GM19025 (cell line): Measurements from ENCODE around the gene CNKSR3.

Experiments used
- ATAC-seq: cut with Tn5 transposase; IDR thresholded peaks from one replicate; pipeline ENCODE4 v1.9.1; 2021; ENCODE audit warnings: mild to moderate bottlenecking, low read depth, moderate library complexity; ENCODE audit not compliant: unreplicated experiment

Gene CNKSR3

DNA sequence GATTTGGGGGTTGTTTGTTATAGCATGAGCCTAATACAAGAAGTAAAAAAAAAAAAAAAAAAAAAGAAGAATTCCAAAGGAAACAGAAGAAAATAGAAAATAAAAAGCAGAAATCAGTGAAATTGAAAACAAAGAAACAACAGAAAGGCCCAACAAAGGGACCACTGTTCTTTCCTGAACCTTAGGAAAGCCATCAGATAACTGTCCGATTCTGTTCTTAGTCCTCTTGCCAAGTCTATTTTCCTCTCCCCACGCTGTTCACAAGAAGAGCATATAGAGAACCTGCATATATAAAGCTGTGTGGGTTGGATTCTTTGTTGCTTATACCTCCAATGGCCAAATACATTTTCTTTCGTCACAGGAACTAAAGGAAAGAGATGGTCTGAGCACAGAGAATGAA is 115.9 kb downstream of the CNKSR3 start:
- no peak for ATAC-seq

- ATAC-seq, result no peak
These were observed 120.5 kb downstream of the CNKSR3 start for GRCh38 chr6:154390034-154390433.

DNA sequence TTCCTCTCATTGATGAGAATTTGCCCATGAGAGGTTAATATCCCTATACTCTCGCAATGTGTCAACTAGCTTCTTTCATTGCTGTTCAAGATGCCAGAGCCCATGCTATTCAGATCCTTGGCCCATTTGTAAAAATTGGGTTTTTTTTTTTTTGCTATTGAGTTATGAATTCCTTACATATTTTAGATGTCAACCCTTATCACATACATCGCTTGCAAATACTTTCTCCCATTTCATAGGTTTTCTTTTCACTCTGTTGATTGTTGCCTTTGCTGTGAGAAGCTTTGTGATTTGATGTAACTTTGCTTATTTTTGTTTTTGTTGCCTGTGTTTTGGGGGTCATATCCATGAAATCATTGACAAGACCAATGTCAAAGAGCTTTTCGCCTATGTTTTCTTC is 121.7 kb downstream of the CNKSR3 start:
- ATAC-seq, result no peak

GRCh38 chr6:154386848-154387717 is 123.4 kb downstream of the CNKSR3 start:
- ATAC-seq, result no peak

GRCh38 chr6:154384191-154384590 is 126.3 kb downstream of the CNKSR3 start:
- ATAC-seq, result no peak

- no peak for ATAC-seq
These were observed 127.2 kb downstream of the CNKSR3 start for GRCh38 chr6:154383273-154383672.

DNA sequence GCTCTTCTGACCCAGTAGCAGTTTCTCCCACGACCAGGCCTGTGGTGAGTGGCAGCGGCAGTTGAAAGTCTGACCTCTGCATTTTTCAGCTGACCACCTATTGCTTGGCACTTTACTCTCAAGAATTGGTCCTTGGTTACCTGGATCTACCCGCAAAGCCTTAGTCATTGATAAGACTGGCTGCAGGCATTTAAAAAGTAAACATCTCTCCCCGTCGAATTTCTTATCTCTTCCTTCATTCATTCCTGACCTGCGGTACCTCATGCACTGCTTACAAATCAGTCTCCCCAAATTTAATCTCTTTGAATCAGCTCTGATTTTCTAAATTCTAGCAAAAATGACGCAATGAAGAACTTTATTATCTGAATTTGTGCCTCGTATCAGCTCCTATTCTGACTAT is 127.7 kb downstream of the CNKSR3 start:
- no peak for ATAC-seq

DNA sequence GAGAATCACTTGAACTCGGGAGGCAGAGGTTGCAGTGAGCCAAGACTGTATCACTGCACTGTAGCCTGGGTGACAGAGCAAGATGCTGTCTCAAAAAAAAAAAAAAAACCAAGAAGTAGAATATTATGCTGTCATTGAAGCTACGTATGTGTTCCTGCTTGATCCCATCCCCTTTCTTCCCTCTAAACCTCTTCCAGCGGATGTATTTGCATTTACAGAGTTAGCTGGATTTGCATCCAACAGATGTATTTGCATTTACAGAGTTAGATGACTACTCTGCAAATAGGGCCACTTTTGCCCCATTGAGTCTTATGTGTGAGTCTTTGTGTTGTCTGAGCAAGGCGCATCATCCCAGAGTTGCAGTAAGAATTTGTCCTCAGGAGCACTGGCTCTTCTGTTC is 128.9 kb downstream of the CNKSR3 start:
- no peak for ATAC-seq

- no peak for ATAC-seq
These were observed 129.7 kb downstream of the CNKSR3 start for GRCh38 chr6:154380741-154381140.

DNA sequence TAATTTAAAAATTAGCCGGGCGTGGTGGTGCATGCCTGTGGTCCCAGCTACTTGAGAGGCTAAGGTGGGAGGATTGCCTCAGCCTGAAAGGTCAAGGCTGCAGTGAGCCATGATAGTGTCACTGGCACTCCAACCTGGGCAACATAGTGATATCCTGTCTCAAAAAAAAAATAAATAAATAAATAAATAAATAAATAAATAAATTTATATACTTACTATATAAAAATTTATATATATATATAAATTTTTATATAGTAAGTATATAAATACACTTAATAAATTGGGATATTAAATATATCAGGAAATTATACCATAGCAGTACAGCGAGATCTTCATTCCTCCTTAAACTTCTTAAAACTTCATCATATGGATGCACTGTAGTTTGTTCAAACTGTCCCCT is 130.9 kb downstream of the CNKSR3 start:
- no peak for ATAC-seq

- no peak for ATAC-seq
These were observed 132.0 kb downstream of the CNKSR3 start for GRCh38 chr6:154378518-154378917.

DNA sequence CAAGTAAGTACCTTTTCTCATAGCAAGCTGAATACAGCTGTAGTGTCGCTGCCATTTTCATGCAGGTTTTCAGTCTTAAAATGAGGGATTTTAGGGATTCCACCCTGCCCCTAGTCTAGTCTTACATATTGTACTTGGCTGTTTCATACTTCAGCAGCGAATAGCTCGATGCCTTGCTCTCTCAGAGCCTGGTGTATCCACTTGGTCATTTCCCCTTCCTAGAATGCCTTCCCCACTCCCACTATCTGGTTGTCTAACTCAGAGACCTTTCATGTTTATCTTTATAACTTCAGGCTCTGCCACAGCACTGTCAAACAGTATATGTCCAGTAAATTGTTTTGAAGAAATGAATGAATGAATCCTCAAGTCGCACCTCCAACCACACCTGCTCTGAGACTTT is 132.8 kb downstream of the CNKSR3 start:
- no peak for ATAC-seq

- no peak for ATAC-seq
These were observed 136.5 kb downstream of the CNKSR3 start for GRCh38 chr6:154373971-154374370.

- no peak for ATAC-seq
These were observed 139.2 kb downstream of the CNKSR3 start for GRCh38 chr6:154371281-154371680.

DNA sequence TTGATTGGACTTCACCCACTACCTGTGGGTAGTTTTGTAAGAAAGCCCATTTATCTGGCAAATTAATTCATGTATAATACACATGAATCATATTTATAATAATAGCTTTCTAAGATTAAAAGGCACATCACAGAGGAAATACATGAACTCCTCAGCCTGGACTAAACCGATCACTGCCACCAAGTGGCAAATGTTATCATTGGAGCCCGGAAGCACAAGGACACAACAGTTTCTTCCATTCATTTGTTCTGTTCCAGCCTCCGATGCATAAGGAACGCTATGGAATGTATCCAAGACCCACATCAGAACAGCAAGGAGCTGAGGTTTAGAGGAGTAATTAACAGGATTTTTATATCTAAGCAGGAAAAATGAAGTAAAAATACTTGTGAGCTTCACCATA is 139.9 kb downstream of the CNKSR3 start:
- ATAC-seq, result no peak

GRCh38 chr6:154367839-154368695 is 142.4 kb downstream of the CNKSR3 start:
- no peak for ATAC-seq

GRCh38 chr6:154367336-154367735 is 143.1 kb downstream of the CNKSR3 start:
- no peak for ATAC-seq

- no peak for ATAC-seq
These were observed 146.7 kb downstream of the CNKSR3 start for GRCh38 chr6:154363821-154364220.

DNA sequence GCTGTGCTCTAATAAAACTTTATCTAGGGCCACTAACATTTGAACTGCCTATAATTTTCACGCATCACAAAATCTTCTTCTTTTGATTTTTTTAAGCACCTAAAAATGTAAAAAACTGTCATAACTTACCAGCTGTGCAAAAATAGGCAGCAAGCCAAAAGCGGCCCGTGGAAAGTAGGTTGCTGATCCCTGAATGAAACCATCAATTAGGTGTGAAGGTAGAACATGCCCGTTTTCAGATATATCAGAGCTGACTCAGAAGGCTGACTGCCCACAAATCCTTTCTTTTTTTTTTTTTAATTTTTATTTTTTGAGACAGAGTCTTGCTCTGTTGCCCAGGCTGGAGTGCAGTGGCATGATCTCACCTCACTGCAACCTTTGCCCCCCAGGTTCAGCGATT is 149.0 kb downstream of the CNKSR3 start:
- ATAC-seq, result no peak

- ATAC-seq, result no peak
These were observed 150.0 kb downstream of the CNKSR3 start for GRCh38 chr6:154360476-154360875.

DNA sequence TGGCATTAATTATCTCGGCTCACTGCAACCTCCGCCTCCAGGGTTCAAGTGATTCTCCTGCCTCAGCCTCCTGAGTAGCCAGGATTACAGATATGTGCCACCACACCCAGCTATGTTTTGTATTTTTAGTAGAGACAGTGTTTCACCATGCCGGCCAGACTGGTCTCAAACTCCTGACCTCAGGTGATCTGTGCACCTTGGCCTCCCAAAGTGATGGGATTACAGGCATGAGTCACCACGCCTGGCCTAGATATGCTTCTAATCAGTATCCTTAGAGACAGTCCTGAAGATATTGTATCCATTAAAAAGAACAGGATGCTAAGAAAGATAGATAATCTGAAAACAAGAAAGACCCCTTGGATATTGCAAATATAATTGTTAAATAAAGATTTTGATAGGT is 150.8 kb downstream of the CNKSR3 start:
- ATAC-seq, result no peak

- ATAC-seq, result no peak
These were observed 151.3 kb downstream of the CNKSR3 start for GRCh38 chr6:154359161-154359574.
